ENCODE results near the gene MBOAT1.
"Not testable (repeated sequence)": the region's sequence is repeated elsewhere in the genome, so short reads cannot be mapped to it uniquely, and the experiment has no call there.

The MBOAT1 gene

GRCh38 chr6:20170455-20171148, 41.7 kb downstream of the MBOAT1 start:
- DNase-seq (ENCODE audit: low read depth, low spot score): no peak

- DNase-seq (ENCODE audit: low read depth, low spot score): no peak
These were observed 42.5 kb downstream of the MBOAT1 start for GRCh38 chr6:20169786-20170185.

DNA sequence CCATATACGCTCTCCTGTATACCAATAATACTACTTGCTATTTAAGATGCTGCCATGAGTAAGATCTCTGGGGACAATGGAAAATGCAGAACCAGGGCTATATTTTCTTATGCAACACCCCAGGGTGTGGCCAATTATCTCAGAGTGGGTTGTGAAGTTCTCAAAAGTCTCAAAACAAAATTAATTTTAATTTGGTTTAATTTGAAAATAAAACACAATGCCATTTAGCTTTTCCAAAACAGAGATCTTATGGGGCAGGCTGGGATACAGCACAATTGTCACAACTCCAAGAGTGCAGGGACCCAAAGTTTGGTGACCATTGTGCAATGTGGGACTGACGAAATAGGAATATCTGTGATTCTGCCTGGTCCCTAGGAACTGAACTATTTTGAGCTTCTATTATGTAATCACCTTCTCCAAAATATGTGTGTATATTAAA, 43.1 kb downstream of the MBOAT1 start:
- DNase-seq (ENCODE audit: low read depth, low spot score): no peak

DNA sequence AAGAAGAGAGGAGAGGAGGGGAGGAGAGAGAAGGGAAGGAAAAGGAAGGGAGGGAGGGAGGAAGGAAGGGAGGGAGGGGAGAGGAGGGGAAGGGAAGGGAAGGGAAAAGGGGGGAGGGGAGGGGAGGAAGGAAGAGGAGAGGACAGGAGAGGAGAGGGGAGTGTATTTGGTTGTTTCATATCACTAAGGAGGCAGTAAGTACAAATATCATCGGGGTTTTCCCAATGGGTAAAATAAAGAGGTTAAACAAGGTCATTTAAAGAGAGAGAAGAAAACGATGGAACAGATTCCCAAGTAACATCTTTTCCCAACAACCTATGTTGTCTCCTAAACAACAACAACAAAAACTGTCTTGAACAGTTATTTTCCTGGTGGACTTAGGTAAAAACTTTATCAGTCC, 43.6 kb downstream of the MBOAT1 start:
- no peak for DNase-seq (ENCODE audit: low read depth, low spot score)

DNA sequence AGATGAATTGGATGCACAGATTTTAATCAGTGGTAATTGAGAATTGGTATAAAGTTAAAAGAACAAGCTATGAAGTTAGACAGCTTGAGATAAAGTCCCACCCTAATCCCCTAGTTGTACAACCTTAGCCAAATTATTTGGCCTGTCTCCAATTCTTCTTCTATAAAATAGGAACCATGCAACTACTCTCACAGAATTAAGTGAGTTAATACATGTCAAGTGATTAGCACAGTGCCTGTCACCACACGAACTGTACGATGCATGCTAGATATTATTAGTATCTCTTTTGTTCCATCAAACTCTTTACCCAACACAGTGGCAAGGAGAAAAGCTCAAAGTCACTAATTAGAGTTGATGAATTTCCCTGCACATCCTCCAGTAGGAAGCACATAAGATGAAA, 44.7 kb downstream of the MBOAT1 start:
- no peak for DNase-seq (ENCODE audit: low read depth, low spot score)

DNA sequence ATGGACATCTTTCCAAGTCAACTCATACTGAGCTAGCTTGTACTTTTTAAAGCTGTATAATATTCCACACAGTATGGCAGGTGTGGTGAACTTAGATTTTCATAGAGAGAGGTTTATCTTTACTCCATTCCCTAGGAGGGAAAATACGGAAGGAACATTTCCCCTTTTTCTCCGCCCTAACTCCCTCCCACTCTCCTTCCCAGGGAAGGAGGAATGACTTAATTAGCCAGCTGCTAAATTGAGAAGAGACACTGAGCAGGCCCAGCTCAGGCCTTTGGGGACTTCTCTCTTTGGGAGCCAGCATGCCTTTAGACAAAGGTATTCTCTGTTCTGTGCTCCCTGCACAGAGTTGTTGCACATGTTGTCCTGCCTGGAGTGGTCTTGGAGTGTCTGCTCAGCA, 46.1 kb downstream of the MBOAT1 start:
- no peak for DNase-seq (ENCODE audit: low read depth, low spot score)

DNA sequence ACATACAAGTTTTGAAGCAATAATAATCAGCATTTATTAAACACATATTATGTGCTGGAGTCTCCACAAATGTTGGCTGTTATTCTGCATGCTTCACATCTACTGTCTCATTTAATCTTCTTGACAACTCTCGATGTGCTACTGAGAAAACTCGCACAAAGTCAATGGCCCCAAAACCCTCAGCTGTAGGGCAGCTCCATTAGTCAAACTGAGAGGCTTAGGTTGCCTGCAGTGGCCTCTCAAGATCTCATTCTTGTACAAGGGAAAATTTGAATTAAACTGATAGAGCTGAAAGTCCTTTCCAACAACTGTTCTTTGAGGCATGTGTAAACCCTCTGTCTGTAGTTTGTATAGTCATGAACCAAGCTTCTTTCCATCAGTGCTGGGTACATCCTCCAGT, 49.8 kb downstream of the MBOAT1 start:
- DNase-seq (ENCODE audit: low read depth, low spot score): no peak

GRCh38 chr6:20160541-20161283, 51.6 kb downstream of the MBOAT1 start:
- no peak for DNase-seq (ENCODE audit: low read depth, low spot score)

- no peak for DNase-seq (ENCODE audit: low read depth, low spot score)
These were observed 52.3 kb downstream of the MBOAT1 start for GRCh38 chr6:20159781-20160540.

GRCh38 chr6:20159098-20159497, 53.2 kb downstream of the MBOAT1 start:
- no peak for DNase-seq (ENCODE audit: low read depth, low spot score)

- no peak for DNase-seq (ENCODE audit: low read depth, low spot score)
These were observed 53.6 kb downstream of the MBOAT1 start for GRCh38 chr6:20158676-20159075.

DNA sequence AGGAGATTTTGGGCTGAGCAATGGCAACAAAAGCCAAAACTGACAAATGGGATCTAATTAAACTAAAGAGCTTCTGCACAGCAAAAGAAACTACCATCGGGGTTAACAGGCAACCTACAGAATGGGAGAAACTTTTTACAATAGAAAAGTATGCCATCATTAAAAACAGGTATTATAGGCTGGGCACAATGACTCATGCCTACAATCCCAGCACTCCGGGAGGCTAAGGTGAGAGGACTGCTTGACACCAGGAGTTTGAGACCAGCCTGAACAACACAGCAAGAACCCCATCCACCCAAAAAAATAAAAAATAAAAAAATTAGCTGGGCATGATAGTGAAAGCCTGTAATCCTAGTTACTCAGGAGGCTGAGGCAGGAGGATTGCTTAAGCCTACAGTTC, 55.4 kb downstream of the MBOAT1 start:
- no peak for DNase-seq (ENCODE audit: low read depth, low spot score)

DNA sequence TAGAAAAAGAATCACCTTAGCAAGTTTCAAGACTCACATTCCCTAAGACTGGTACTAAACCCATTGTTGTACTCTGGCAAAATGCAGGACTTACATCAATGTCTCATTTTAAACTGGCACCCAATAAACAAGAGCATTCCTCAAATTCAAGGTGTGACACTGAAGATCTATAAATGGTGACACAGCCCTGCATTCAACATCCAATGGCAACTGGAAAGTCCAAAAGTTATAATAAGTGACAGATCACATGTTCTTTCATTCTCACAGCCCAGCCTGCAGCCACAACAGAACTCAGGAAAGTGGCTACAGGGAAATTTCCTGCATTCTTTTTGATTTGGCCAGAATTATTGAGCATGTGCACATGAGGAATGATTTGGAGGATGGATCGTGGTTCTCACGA, 57.5 kb downstream of the MBOAT1 start:
- DNase-seq (ENCODE audit: low read depth, low spot score): no peak

DNA sequence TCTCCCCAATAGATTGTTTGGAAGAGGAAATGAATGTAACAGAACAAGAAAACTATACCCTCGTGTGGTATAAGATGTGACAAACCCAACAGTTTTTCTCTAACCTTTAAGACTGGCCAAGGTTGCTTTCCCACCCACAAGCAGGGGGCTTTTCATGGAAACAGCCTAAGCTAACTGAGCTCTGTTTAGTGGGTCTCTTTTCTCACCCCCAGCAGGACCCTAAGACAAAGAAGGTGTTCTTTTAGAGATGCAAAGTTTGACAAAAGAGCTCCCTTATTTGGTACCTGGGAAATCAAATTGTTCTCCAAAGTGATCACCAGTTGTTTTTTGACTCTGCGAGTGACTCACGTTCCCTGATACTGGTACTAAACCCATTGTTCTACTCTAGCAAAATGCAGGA, 59.1 kb downstream of the MBOAT1 start:
- DNase-seq (ENCODE audit: low read depth, low spot score): no peak

GRCh38 chr6:20148433-20148832, 63.8 kb downstream of the MBOAT1 start:
- no peak for DNase-seq (ENCODE audit: low read depth, low spot score)

- no peak for DNase-seq (ENCODE audit: low read depth, low spot score)
These were observed 64.8 kb downstream of the MBOAT1 start for GRCh38 chr6:20147469-20147868.

DNA sequence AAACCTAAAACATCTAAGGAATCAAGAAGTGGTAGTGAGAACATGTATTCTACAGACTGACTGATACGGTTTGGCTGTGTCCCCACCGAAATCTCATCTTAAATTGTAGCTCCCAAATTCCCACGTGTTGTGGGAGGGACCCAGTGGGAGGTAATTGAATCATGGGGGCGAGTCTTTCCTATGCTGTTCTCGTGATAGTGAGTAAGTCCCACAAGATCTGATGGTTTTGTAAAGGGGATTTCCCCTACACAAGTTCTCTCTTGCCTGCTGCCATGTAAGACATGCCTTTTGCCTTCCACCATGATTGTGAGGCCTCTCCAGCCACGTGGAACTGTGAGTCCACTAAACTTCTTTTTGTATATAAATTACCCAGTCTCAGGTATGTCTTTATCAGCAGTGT, 65.4 kb downstream of the MBOAT1 start:
- not testable (repeated sequence) for DNase-seq (ENCODE audit: low read depth, low spot score)

DNA sequence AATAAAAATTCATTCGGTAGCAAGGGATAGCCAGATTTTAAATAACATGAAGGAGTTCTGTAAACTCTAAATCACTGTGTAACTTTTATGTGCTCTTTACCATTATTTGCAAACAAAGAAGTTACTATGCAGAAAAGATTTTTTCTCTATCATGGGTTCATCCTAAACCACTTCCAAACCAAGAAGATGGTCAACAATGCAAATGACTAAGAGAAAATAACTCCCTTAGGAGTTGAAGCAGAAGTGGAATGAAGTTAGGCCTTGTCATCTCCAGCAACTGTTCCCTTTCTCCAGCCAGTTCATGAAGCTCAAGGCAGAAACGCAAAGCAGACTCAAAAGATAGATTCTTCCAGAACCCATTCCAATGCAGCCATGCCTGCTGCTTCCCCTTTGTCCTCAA, 66.0 kb downstream of the MBOAT1 start:
- DNase-seq (ENCODE audit: low read depth, low spot score): no peak

DNA sequence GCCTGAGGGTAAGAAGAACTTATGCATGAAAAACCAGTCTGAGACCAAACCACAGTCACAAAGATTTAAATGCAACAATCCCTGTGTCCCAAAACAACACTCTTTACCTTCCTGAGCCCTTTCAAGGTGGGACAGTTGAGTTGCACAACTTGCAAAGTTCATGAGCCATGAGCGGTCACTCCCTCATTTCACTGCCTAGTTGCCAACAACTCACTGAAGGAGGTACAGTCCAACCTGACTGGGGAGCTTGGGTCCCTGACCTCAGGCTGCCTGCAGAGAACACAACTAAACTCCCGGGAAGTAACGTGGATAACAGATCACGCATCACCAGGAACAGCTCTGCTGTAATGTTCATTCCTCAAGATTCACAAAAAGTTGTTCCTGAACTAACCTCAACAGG, 69.4 kb downstream of the MBOAT1 start:
- no peak for DNase-seq (ENCODE audit: low read depth, low spot score)

GRCh38 chr6:20141931-20142330, 70.3 kb downstream of the MBOAT1 start:
- no peak for DNase-seq (ENCODE audit: low read depth, low spot score)

- not testable (repeated sequence) for DNase-seq (ENCODE audit: low read depth, low spot score)
These were observed 72.9 kb downstream of the MBOAT1 start for GRCh38 chr6:20139127-20139963.

DNA sequence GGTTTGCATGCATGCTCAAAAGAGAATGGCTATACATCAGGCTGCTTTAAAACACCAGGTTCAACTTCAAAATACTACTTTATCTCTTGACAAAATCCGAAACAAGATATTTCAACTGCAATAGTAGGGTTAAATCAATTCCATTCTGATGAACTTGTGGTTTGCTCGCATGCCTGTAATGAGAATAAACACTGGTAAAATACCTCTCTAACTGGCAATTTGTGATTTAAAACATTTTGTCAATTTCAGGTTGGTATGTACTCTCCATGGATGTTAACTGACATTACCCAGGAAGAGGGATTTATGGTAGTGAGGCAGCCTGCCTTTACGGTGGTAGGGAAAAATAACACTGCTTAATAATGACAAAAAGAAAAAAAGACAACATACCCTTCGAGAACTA, 74.4 kb downstream of the MBOAT1 start:
- no peak for DNase-seq (ENCODE audit: low read depth, low spot score)

Data from brain pericyte (primary cell).